H9 (cell line): ENCODE results near the gene TCEAL9. TPM values are rescaled to one million over a fixed set of nuclear protein-coding genes. Genes with fewer than 3 reads are reported as not detected.

Source experiments
- DNase-seq: peaks from one replicate; pipeline ENCODE4 v3.0.0-alpha.2; 2017
- H2AFZ ChIP-seq: one replicate; pipeline ENCODE4 v1.6.1; 2013; ENCODE audit warnings: mild to moderate bottlenecking, low read length, control low read depth, moderate library complexity
- H2AK5ac ChIP-seq: 2 replicates; pipeline ENCODE4 v1.6.1; 2013; ENCODE audit warnings: low read length, control low read depth, mixed read lengths; ENCODE audit not compliant: insufficient read length
- H2BK120ac ChIP-seq: one replicate; pipeline ENCODE4 v1.6.1; 2013; ENCODE audit warnings: low read depth, mild to moderate bottlenecking, low read length, control low read depth, inconsistent platforms; ENCODE audit not compliant: poor library complexity, severe bottlenecking
- H2BK12ac ChIP-seq: 2 replicates; pipeline ENCODE4 v1.6.1; 2013; ENCODE audit warnings: low read length, control low read depth, mixed read lengths, low read depth; ENCODE audit not compliant: insufficient read length
- H2BK15ac ChIP-seq: 2 replicates; pipeline ENCODE4 v1.6.1; 2013; ENCODE audit warnings: low read depth, low read length, control low read depth
- H2BK20ac ChIP-seq: one replicate; pipeline ENCODE4 v1.6.1; 2013; ENCODE audit warnings: low read depth, mild to moderate bottlenecking, low read length, control low read depth, inconsistent platforms; ENCODE audit not compliant: poor library complexity, severe bottlenecking
- H2BK5ac ChIP-seq: 2 replicates; pipeline ENCODE4 v1.6.1; 2013; ENCODE audit warnings: low read length, control low read depth, mixed read lengths; ENCODE audit not compliant: insufficient read length
- H3K14ac ChIP-seq: 2 replicates; pipeline ENCODE4 v1.6.1; 2013; ENCODE audit warnings: low read length, control low read depth; ENCODE audit not compliant: insufficient read depth
- H3K18ac ChIP-seq: 2 replicates; pipeline ENCODE4 v1.6.1; 2013; ENCODE audit warnings: low read depth, mild to moderate bottlenecking, mixed read lengths, low read length, control low read depth; ENCODE audit not compliant: insufficient read length
- H3K23ac ChIP-seq: 2 replicates; pipeline ENCODE4 v1.6.1; 2013; ENCODE audit warnings: low read length, control low read depth, mixed read lengths, low read depth; ENCODE audit not compliant: insufficient read length
- H3K23me2 ChIP-seq: 2 replicates; pipeline ENCODE4 v1.6.1; 2013; ENCODE audit warnings: low read depth, mild to moderate bottlenecking, mixed read lengths, low read length, control low read depth; ENCODE audit not compliant: insufficient read length, poor library complexity, severe bottlenecking
- H3K27ac ChIP-seq: 2 replicates; pipeline ENCODE4 v1.5.1; 2013; ENCODE audit warnings: low read length, control low read depth, mixed read lengths, low read depth; ENCODE audit not compliant: insufficient read length
- H3K27me3 ChIP-seq: 2 replicates; pipeline ENCODE4 v1.6.1; 2013; ENCODE audit warnings: low read length, control low read depth, inconsistent platforms; ENCODE audit not compliant: insufficient read depth
- H3K4ac ChIP-seq: 2 replicates; pipeline ENCODE4 v1.6.1; 2013; ENCODE audit warnings: low read depth, mild to moderate bottlenecking, control low read depth, inconsistent platforms, low read length, moderate library complexity
- H3K4me1 ChIP-seq: 2 replicates; pipeline ENCODE4 v1.6.1; 2013; ENCODE audit warnings: low read length, control low read depth, inconsistent platforms; ENCODE audit not compliant: insufficient read depth
- H3K4me2 ChIP-seq: 2 replicates; pipeline ENCODE4 v1.6.1; 2013; ENCODE audit warnings: low read length, control low read depth, mixed read lengths; ENCODE audit not compliant: insufficient read length, insufficient read depth
- H3K56ac ChIP-seq: 2 replicates; pipeline ENCODE4 v1.6.1; 2013; ENCODE audit warnings: low read depth, mild to moderate bottlenecking, mixed read lengths, low read length, control low read depth; ENCODE audit not compliant: insufficient read length
- H3K79me1 ChIP-seq: 2 replicates; pipeline ENCODE4 v1.6.1; 2013; ENCODE audit warnings: low read depth, mild to moderate bottlenecking, moderate library complexity, low read length, control low read depth, inconsistent platforms; ENCODE audit not compliant: insufficient read depth, poor library complexity, severe bottlenecking
- H3K79me2 ChIP-seq: 2 replicates; pipeline ENCODE4 v1.6.1; 2013; ENCODE audit warnings: low read length, control low read depth, inconsistent platforms; ENCODE audit not compliant: insufficient read depth
- H3K9ac ChIP-seq: 2 replicates; pipeline ENCODE4 v1.6.1; 2013; ENCODE audit warnings: low read length, control low read depth, mixed read lengths; ENCODE audit not compliant: insufficient read length; ENCODE audit errors: extremely low read depth
- H3K9me3 ChIP-seq: one replicate; pipeline ENCODE4 v1.6.1; 2013; ENCODE audit warnings: low read depth, low read length, inconsistent platforms; ENCODE audit not compliant: control insufficient read depth
- H3T11ph ChIP-seq: one replicate; pipeline ENCODE4 v1.6.1; 2013; ENCODE audit warnings: mild to moderate bottlenecking, low read length, control low read depth, inconsistent platforms
- H4K20me1 ChIP-seq: one replicate; pipeline ENCODE4 v1.6.1; 2013; ENCODE audit not compliant: control insufficient read depth, insufficient read length, insufficient read depth
- H4K5ac ChIP-seq: 2 replicates; pipeline ENCODE4 v1.6.1; 2013; ENCODE audit warnings: low read depth, mild to moderate bottlenecking, mixed read lengths, low read length, control low read depth; ENCODE audit not compliant: insufficient read length
- H4K8ac ChIP-seq: replicated peaks from 2 replicates; pipeline ENCODE4 v1.6.1; 2013; ENCODE audit warnings: low read length, control low read depth, mixed read lengths, low read depth; ENCODE audit not compliant: insufficient read length
- H4K91ac ChIP-seq: 2 replicates; pipeline ENCODE4 v1.6.1; 2013; ENCODE audit warnings: low read depth, mild to moderate bottlenecking, moderate library complexity, mixed read lengths, low read length, control low read depth; ENCODE audit not compliant: insufficient read length
- H3K27ac Mint-ChIP-seq, 3 experiments: 2 replicates in 2 of 3; 3 replicates in 1 of 3; pipeline ENCODE4 v1.8.0; 2020 to 2021; ENCODE audit warnings: mixed read lengths in 3 of 3, mild to moderate bottlenecking in 1 of 3, moderate library complexity in 1 of 3
- H3K27me3 Mint-ChIP-seq: 2 replicates; pipeline ENCODE4 v1.8.0; 2021; ENCODE audit warnings: low read depth, mild to moderate bottlenecking, moderate library complexity, mixed read lengths
- H3K36me3 Mint-ChIP-seq, 3 experiments: 2 replicates in 2 of 3; 3 replicates in 1 of 3; pipeline ENCODE4 v1.8.0; 2020 to 2021; ENCODE audit warnings: low read depth in 3 of 3, mixed read lengths in 3 of 3; ENCODE audit not compliant: insufficient read depth in 1 of 3
- H3K4me1 Mint-ChIP-seq, 2 experiments: 2 replicates each; pipeline ENCODE4 v1.8.0; 2020; ENCODE audit warnings: mixed read lengths in 2 of 2
- H3K4me3 Mint-ChIP-seq, 2 experiments: 2 replicates in 1 of 2; 3 replicates in 1 of 2; pipeline ENCODE4 v1.8.0; 2020 to 2021; ENCODE audit warnings: mild to moderate bottlenecking in 2 of 2, mixed read lengths in 2 of 2, moderate library complexity in 1 of 2
- H3K9me3 Mint-ChIP-seq, 2 experiments: 2 replicates in 1 of 2; 3 replicates in 1 of 2; pipeline ENCODE4 v1.8.0; 2020; ENCODE audit warnings: mild to moderate bottlenecking in 2 of 2, mixed read lengths in 2 of 2, moderate library complexity in 1 of 2
- CTCF ChIP-seq: fragments of 200-600 bp; sonication (generic); conservative IDR thresholded peaks from 3 replicates; pipeline ENCODE4 v1.8.0; 2021; ENCODE audit warnings: antibody characterized with exemption, mild to moderate bottlenecking
- WGBS: extraction: QIAGEN DNeasy Blood & Tissue Kit; methylation state at CpG from one replicate; pipeline ENCODE4 v1.1.7; 2013; ENCODE audit warnings: missing lambda C conversion rate, low lambda C conversion rate, mixed read lengths; ENCODE audit not compliant: insufficient read length; ENCODE audit errors: extremely low coverage; 5-methylcytosine and 5-hydroxymethylcytosine counted together
- total RNA-seq: library from RNA; stranded (reverse); gene quantifications from 2 replicates; pipeline ENCODE4 v1.2.1, GENCODE V29; 2021

The TCEAL9 gene
- total RNA-seq, 1 experiment from 2014 or later = 30.5 TPM

DNA sequence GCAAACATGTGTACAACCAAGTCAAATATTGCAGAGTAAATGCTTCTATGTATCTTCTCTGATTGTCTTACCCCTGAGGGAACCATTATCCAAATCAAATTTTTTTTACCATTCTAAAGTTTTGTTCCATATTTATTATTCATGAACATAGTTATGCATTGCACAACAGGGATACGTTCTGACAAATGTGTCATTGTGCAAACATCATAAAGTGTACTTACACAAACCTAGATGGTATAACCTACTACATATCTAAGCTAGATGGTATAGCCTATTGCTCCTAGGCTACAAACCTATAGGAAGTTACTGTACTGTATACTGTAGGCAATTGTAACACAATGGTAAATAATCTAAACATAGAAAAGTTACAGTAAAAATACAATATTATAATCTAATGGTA is 43.4 kb downstream of the TCEAL9 start:
- H4K5ac ChIP-seq = no peak overlapping the region

More for the DNA sequence above, 43.4 kb downstream of the TCEAL9 start:
- no peaks in the 10 kb centered on the region for H3K27me3 ChIP-seq
- no peak for DNase-seq
- H3K4me1 ChIP-seq = no peaks in the 10 kb centered on the region
- H4K91ac ChIP-seq = no peak overlapping the region
- no peak overlapping the region for H2BK120ac ChIP-seq
- H3K79me2 ChIP-seq = no peaks in the 10 kb centered on the region
- Mint-ChIP-seq H3K4me1 (peaks cover 4 to 5% of the 10 kb centered on the region in 2 experiments), H3K36me3 (no peaks in the 10 kb centered on the region), H3K27ac (no peak overlapping the region), H3K9me3 (peaks cover 0 to 63% of the 10 kb centered on the region in 2 experiments; a peak in 4 of 5 replicates), H3K4me3 (no peak overlapping the region), H3K27me3 (peaks cover 8% of the 10 kb centered on the region)
- TF ChIP-seq CTCF = no peak
- no peak overlapping the region for H2BK20ac ChIP-seq
- H3K23ac ChIP-seq = no peak overlapping the region
- H2AFZ ChIP-seq = no peak overlapping the region
- no peaks in the 10 kb centered on the region for H4K20me1 ChIP-seq
- H4K8ac ChIP-seq = no peak overlapping the region
- no peak overlapping the region for H3K4ac ChIP-seq
- H3K23me2 ChIP-seq = no peaks in the 10 kb centered on the region
- H3K79me1 ChIP-seq = no peaks in the 10 kb centered on the region
- no peak overlapping the region for H3K9ac ChIP-seq
- H3T11ph ChIP-seq = no peak overlapping the region
- H3K27ac ChIP-seq = no peak overlapping the region
- no peak overlapping the region for H3K18ac ChIP-seq
- no peak overlapping the region for H2BK15ac ChIP-seq
- no peak overlapping the region for H3K4me2 ChIP-seq
- H2AK5ac ChIP-seq = no peak overlapping the region
- no peak overlapping the region for H2BK5ac ChIP-seq
- H3K9me3 ChIP-seq = no peaks in the 10 kb centered on the region
- no peak overlapping the region for H3K56ac ChIP-seq
- no peak overlapping the region for H3K14ac ChIP-seq
- no CpG with 5 or more reads among the region's 1 CpG for WGBS
- no peak overlapping the region for H2BK12ac ChIP-seq
